HepG2 (cell line): ENCODE results near the gene DUSP5. TPM values are rescaled to one million over a fixed set of nuclear protein-coding genes. Genes with fewer than 3 reads are reported as not detected.

Experiments used
- ATAC-seq: fragments of 200-7000 bp; cut with Tn5 transposase; 3 replicates; pipeline ENCODE4 v1.9.1; 2020; ENCODE audit warnings: mild to moderate bottlenecking, moderate library complexity
- BruUV-seq: library from RNA; stranded (reverse); fragments of 400-500 nt; replicated peaks from 2 replicates; lab custom pipeline; 2021; lab: Mats Ljungman, UMichigan
- CTCF ChIA-PET: fragments of 300-600 bp; formaldehyde crosslinking; extraction: SDS; loops from one replicate; lab custom pipeline; 2021; ENCODE audit warnings: low total read pairs, inconsistent platforms, low intra/inter-chr PET ratio; lab: Yijun Ruan, JAX
- POLR2A ChIA-PET: fragments of 350-600 bp; sonication (Branson Sonifier 250); formaldehyde crosslinking; loops from one replicate; lab custom pipeline; 2020; ENCODE audit warnings: antibody characterized with exemption, inconsistent platforms; lab: Yijun Ruan, JAX
- DNase-seq: peaks from one replicate; pipeline ENCODE4 v3.0.0-alpha.2; 2015; ENCODE audit warnings: low spot score
- FAIRE-seq: peaks from 3 replicates; lab custom pipeline; 2011; peaks lifted over from hg19 to GRCh38; lab: Jason Lieb, UNC
- H2AFZ ChIP-seq: one replicate; pipeline ENCODE4 v1.6.1; 2011; ENCODE audit warnings: low read length, inconsistent platforms
- H3K27ac ChIP-seq: fragments of 300-600 bp; 3 replicates; pipeline ENCODE4 v1.8.0; 2011; ENCODE audit warnings: mixed run types, mild to moderate bottlenecking, mixed read lengths, low read length, inconsistent platforms; ENCODE audit not compliant: insufficient read depth; ENCODE audit errors: extremely low read length
- H3K27me3 ChIP-seq, 2 experiments: fragments of 200-600 bp in 1 of 2; 2 replicates in 1 of 2; 3 replicates in 1 of 2; pipeline versions ENCODE4 v1.6.0 to v1.8.0; 2011; ENCODE audit warnings: low read length in 2 of 2, mild to moderate bottlenecking in 2 of 2, moderate library complexity in 2 of 2, inconsistent platforms in 1 of 2; ENCODE audit not compliant: insufficient read depth in 2 of 2, control insufficient read depth in 1 of 2
- H3K36me3 ChIP-seq, 2 experiments: fragments of 200-600 bp in 1 of 2; replicated peaks in 1 of 2; 2 replicates in 1 of 2; 3 replicates in 1 of 2; pipeline versions ENCODE4 v1.5.1 to v1.8.0; 2011; ENCODE audit warnings: low read length in 2 of 2, inconsistent platforms in 1 of 2; ENCODE audit not compliant: insufficient read depth in 2 of 2, control insufficient read depth in 1 of 2
- H3K4me1 ChIP-seq: 2 replicates; pipeline ENCODE4 v1.5.1; 2012; ENCODE audit warnings: low read length, inconsistent platforms; ENCODE audit not compliant: insufficient read depth
- H3K4me2 ChIP-seq: 2 replicates; pipeline ENCODE4 v1.6.0; 2011; ENCODE audit warnings: low read depth, low read length, inconsistent platforms
- H3K4me3 ChIP-seq, 3 experiments: fragments of 200-600 bp in 1 of 3; sonication (generic), shearing (Covaris generic) in 1 of 3; replicated peaks in 1 of 3; 2 replicates each; pipeline ENCODE4 v1.5.1; 2011 to 2016; ENCODE audit warnings: low read length in 3 of 3, inconsistent platforms in 2 of 3, low read depth in 2 of 3, mild to moderate bottlenecking in 2 of 3, control low read depth in 1 of 3, mixed read lengths in 1 of 3; ENCODE audit not compliant: insufficient read depth in 1 of 3
- H3K79me2 ChIP-seq: one replicate; pipeline ENCODE4 v1.6.1; 2011; ENCODE audit warnings: low read length, inconsistent platforms; ENCODE audit not compliant: insufficient read depth
- H3K9ac ChIP-seq: 2 replicates; pipeline ENCODE4 v1.6.0; 2011; ENCODE audit warnings: mild to moderate bottlenecking, low read depth, low read length, inconsistent platforms; ENCODE audit not compliant: insufficient read depth
- H3K9me3 ChIP-seq: 2 replicates; pipeline ENCODE4 v1.5.1; 2012; ENCODE audit warnings: mild to moderate bottlenecking, low read length
- H4K20me1 ChIP-seq: 2 replicates; pipeline ENCODE4 v1.6.0; 2011; ENCODE audit warnings: inconsistent platforms, mild to moderate bottlenecking, low read length, moderate library complexity; ENCODE audit not compliant: insufficient read depth
- EZH2 ChIP-seq: conservative IDR thresholded peaks from 2 replicates; pipeline ENCODE4 v1.6.1; 2012; ENCODE audit warnings: mild to moderate bottlenecking, low read depth, low read length, moderate library complexity
- STAG1 ChIP-seq: sonication (generic); formaldehyde crosslinking; IDR thresholded peaks from 2 replicates; pipeline ENCODE4 v1.4.0; 2020; ENCODE audit warnings: missing genetic modification reagents
- ZNF850 ChIP-seq: sonication (generic); formaldehyde crosslinking; conservative IDR thresholded peaks from 2 replicates; pipeline ENCODE4 v1.9.0; 2021; ENCODE audit warnings: mild to moderate bottlenecking, missing genetic modification reagents
- WGBS: methylation state at CpG from one replicate; pipeline ENCODE4 v1.1.6; 2017; ENCODE audit warnings: low lambda C conversion rate; 5-methylcytosine and 5-hydroxymethylcytosine counted together
- in situ Hi-C: cut with HindIII; loops from 2 replicates; pipeline ENCODE4 v1.10.0; 2017; ENCODE audit warnings: low pct_unique_long_range_greater_than_20kb; ENCODE audit not compliant: extremely low pct_ligation_motif_present
- intact Hi-C: fragments of 100-400 bp; cut with micrococcal nuclease; formaldehyde crosslinking; loops from one replicate; pipeline ENCODE4 v1.10.0; 2022; ENCODE audit not compliant: unreplicated experiment
- polyA plus RNA-seq, 8 experiments: library from polyadenylated mRNA; depleted of rRNA in 3 of 8; stranded (reverse) in 7 of 8; unstranded in 1 of 8; fragments of >200 nt; fragmentation: Illumina TruSeq in 4 of 8; extraction: Trizol in 4 of 8; gene quantifications; 2 replicates each; pipeline versions ENCODE4 v1.2.1 to v1.2.3, GENCODE V29; 2011 to 2016; ENCODE audit warnings: low read depth in 4 of 8, missing spikeins in 1 of 8, mixed read lengths in 1 of 8; ENCODE audit not compliant: insufficient read depth in 1 of 8
- total RNA-seq, 5 experiments: library from RNA; depleted of rRNA; stranded (reverse); fragments of >200 nt; fragmentation: Illumina TruSeq; extraction: Trizol; gene quantifications; 2 replicates each; pipeline ENCODE4 v1.2.3, GENCODE V29; 2016; ENCODE audit warnings: low read depth in 1 of 5
- TF ChIP-seq, protein P1 (sequence below): sonication (generic); formaldehyde crosslinking; IDR thresholded peaks from 2 replicates; pipeline ENCODE4 v1.5.0; 2020; ENCODE audit warnings: mild to moderate bottlenecking, missing genetic modification reagents, moderate library complexity
- TF ChIP-seq, protein P2 (sequence below): sonication (generic); formaldehyde crosslinking; IDR thresholded peaks from 2 replicates; pipeline ENCODE4 v1.5.1; 2020; ENCODE audit warnings: mild to moderate bottlenecking, missing genetic modification reagents

Gene DUSP5
- total and polyA plus RNA-seq, 2 of the 13 experiments (the other 11 are each of a cell fraction or from before 2014, with no cell fraction given): 1.4 to 3.7 TPM

DNA sequence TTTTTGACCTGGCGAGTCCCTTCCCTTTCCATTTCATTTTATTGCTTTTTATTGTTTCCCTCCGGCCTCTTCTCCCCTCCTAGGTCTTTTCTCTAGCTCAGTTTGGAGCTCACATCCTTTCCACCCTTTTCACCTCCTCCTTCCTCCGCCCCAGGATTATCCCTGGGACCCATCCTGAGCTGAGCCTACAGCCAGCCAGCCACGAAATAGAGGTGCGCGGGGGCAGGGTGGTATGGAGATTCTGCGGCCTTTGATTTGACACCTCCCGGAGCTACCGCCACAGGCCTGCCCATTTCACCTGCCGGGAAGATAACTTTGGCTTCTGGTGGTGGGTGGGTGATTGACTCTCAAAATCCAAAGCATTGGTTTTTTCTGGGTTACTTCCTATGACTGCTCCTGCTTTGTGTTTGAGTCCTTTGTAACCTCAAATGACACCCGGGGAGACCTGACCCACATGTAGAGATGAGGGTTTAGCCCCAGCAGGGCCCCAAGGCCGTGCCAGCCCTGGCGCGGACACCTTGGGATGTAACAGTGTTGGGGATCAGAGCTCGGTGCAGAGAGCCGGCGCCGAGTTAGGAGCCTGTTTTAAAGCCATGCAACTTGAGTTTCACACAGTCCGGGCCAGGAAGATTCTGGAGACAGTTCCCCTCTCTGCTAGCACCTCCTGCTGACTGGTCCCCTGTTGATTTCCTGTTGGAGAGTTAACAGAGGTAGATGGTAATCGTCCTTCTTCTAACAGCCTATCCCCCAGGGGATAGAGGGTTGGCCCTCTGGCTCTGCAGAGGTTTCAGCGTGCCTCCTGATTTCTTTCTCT, 1.5 kb downstream of the DUSP5 start:
- Histone ChIP-seq H3K9me3 (no peaks in the 10 kb centered on the region), H3K79me2 (no peaks in the 10 kb centered on the region), H3K4me1 (peaks cover 24% of the 10 kb centered on the region), H3K27ac (no peak overlapping the region), H3K4me3 (peak overlapping the region in 2 of 3 experiments; percentile 49 to 77; a peak in 3 of 6 replicates), H3K9ac (no peak overlapping the region), H2AFZ (no peak overlapping the region), H3K27me3 (peaks cover 0 to 52% of the 10 kb centered on the region in 2 experiments; a peak in 4 of 5 replicates), H3K36me3 (no peaks in the 10 kb centered on the region), H3K4me2 (peak overlapping the region; percentile 77; the same call in 1 of the 2 replicates), H4K20me1 (no peaks in the 10 kb centered on the region)
- FAIRE-seq: no peak
- ATAC-seq: peak; percentile 32
- ChIA-PET POLR2A (interaction anchor here (1.3 kb wide), 1 partner anchor 194 kb away, joined by 5 read pairs; the partner anchor contains the start of gene SMNDC1), CTCF (no interaction called here)
- TF ChIP-seq, protein P1, sequence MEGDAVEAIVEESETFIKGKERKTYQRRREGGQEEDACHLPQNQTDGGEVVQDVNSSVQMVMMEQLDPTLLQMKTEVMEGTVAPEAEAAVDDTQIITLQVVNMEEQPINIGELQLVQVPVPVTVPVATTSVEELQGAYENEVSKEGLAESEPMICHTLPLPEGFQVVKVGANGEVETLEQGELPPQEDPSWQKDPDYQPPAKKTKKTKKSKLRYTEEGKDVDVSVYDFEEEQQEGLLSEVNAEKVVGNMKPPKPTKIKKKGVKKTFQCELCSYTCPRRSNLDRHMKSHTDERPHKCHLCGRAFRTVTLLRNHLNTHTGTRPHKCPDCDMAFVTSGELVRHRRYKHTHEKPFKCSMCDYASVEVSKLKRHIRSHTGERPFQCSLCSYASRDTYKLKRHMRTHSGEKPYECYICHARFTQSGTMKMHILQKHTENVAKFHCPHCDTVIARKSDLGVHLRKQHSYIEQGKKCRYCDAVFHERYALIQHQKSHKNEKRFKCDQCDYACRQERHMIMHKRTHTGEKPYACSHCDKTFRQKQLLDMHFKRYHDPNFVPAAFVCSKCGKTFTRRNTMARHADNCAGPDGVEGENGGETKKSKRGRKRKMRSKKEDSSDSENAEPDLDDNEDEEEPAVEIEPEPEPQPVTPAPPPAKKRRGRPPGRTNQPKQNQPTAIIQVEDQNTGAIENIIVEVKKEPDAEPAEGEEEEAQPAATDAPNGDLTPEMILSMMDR: peak; percentile 31; the same call in 1 of the 2 replicates
- 0 out of 2 replicates have a peak, but pooled peaks have one; percentile 60 for TF ChIP-seq EZH2
- peak; percentile 52 for TF ChIP-seq STAG1 (CRISPR knock-in tag)
- TF ChIP-seq, protein P2, sequence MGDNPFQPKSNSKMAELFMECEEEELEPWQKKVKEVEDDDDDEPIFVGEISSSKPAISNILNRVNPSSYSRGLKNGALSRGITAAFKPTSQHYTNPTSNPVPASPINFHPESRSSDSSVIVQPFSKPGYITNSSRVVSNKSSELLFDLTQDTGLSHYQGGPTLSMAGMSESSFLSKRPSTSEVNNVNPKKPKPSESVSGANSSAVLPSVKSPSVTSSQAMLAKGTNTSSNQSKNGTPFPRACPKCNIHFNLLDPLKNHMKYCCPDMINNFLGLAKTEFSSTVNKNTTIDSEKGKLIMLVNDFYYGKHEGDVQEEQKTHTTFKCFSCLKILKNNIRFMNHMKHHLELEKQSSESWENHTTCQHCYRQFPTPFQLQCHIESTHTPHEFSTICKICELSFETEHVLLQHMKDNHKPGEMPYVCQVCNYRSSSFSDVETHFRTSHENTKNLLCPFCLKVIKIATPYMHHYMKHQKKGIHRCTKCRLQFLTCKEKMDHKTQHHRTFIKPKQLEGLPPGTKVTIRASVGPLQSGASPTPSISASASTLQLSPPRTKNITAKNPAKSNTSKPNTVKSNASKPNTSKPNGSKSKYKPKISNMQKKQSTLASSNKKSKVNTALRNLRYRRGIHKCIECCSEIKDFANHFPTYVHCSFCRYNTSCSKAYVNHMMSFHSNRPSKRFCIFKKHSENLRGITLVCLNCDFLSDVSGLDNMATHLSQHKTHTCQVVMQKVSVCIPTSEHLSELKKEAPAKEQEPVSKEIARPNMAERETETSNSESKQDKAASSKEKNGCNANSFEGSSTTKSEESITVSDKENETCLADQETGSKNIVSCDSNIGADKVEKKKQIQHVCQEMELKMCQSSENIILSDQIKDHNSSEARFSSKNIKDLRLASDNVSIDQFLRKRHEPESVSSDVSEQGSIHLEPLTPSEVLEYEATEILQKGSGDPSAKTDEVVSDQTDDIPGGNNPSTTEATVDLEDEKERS (CRISPR knock-in tag): no peak
- TF ChIP-seq ZNF850 (CRISPR knock-in tag): no peak
- intact Hi-C loops: no loop called here
- in situ Hi-C loops: no loop called here
- DNase-seq: peak; percentile 21
- BruUV-seq: TSS peak; percentile 52
- WGBS: 58% methylated on average over 18 of the region's 21 CpGs
